Cardiac fibroblast (primary cell): ENCODE results near the gene CCT6A.
"Not testable (repeated sequence)": the region's sequence is repeated elsewhere in the genome, so short reads cannot be mapped to it uniquely, and the experiment has no call there.

Experiments used
- DNase-seq, 2 donors: peaks; one replicate each; pipeline versions ENCODE4 v3.0.0 to v3.0.0-alpha.2; 2010; ENCODE audit warnings: low read depth in 2 of 2
- H3K4me3 ChIP-seq, 2 donors: replicated peaks in 1 of 2; 1 replicate in 1 of 2; 2 replicates in 1 of 2; pipeline ENCODE4 v1.5.1; 2011; ENCODE audit warnings: low read depth in 2 of 2, low read length in 2 of 2, mild to moderate bottlenecking in 2 of 2, moderate library complexity in 1 of 2
- CTCF ChIP-seq: IDR thresholded peaks from one replicate; pipeline ENCODE4 v1.5.1; 2011; ENCODE audit warnings: low read depth, mild to moderate bottlenecking, low read length, inconsistent platforms

The CCT6A gene

GRCh38 chr7:56040730-56041129 lies 10.8 kb upstream of the CCT6A start:
- TF ChIP-seq CTCF = no peak
- no peak for DNase-seq
- H3K4me3 ChIP-seq = no peak overlapping the region

GRCh38 chr7:56045758-56046157 lies 5.8 kb upstream of the CCT6A start:
- not testable (repeated sequence) for H3K4me3 ChIP-seq, DNase-seq

- H3K4me3 ChIP-seq = no peak overlapping the region
- peak; percentile 91 to 95 for DNase-seq
- TF ChIP-seq CTCF = no peak
Measured at GRCh38 chr7:56046721-56047445, 4.7 kb upstream of the CCT6A start.

GRCh38 chr7:56047446-56048116 lies 4.0 kb upstream of the CCT6A start:
- DNase-seq = peak; percentile 44 to 52
- not testable (repeated sequence) for H3K4me3 ChIP-seq

GRCh38 chr7:56048245-56048644 lies 3.3 kb upstream of the CCT6A start:
- TF ChIP-seq CTCF = no peak
- DNase-seq = no peak
- H3K4me3 ChIP-seq = no peak overlapping the region

- not testable (repeated sequence) for DNase-seq, H3K4me3 ChIP-seq
Measured at GRCh38 chr7:56048763-56049162, 2.8 kb upstream of the CCT6A start.

GRCh38 chr7:56051053-56051338 lies 569 bp upstream of the CCT6A start:
- peak overlapping the region; percentile 75 to 90 for H3K4me3 ChIP-seq
- no peak for TF ChIP-seq CTCF
- DNase-seq = no peak

- H3K4me3 ChIP-seq = no peak overlapping the region
- no peak for TF ChIP-seq CTCF
- no peak for DNase-seq
Measured at GRCh38 chr7:56053379-56053778, 1.8 kb downstream of the CCT6A start.
